Small intestine (tissue), 7 donors: ENCODE data around the gene AKR1E2. TPM values are rescaled to one million over a fixed set of nuclear protein-coding genes. Genes with fewer than 3 reads are reported as not detected.

Experiments used
- DNase-seq, 2 donors: peaks; one replicate each; pipeline versions ENCODE4 v3.0.0 to v3.0.0-alpha.2; 2013
- FAIRE-seq: peaks from 2 replicates; lab custom pipeline; 2012; peaks lifted over from hg19 to GRCh38; lab: Jason Lieb, UNC
- H3K27ac ChIP-seq, 3 donors: one replicate each; pipeline ENCODE4 v1.5.1; 2013; ENCODE audit warnings: low read length in 2 of 3, mild to moderate bottlenecking in 2 of 3, control low read depth in 1 of 3, inconsistent platforms in 1 of 3, low read depth in 1 of 3, moderate library complexity in 1 of 3
- H3K27me3 ChIP-seq, 3 donors: one replicate each; pipeline ENCODE4 v1.6.1; 2013; ENCODE audit warnings: low read length in 3 of 3, inconsistent platforms in 1 of 3; ENCODE audit not compliant: control insufficient read depth in 3 of 3, insufficient read depth in 3 of 3
- H3K36me3 ChIP-seq, 3 donors: one replicate each; pipeline ENCODE4 v1.6.1; 2013; ENCODE audit warnings: low read length in 3 of 3, inconsistent platforms in 1 of 3, low read depth in 1 of 3, mild to moderate bottlenecking in 1 of 3, moderate library complexity in 1 of 3; ENCODE audit not compliant: control insufficient read depth in 3 of 3, insufficient read depth in 2 of 3
- H3K4me1 ChIP-seq, 3 donors: one replicate each; pipeline ENCODE4 v1.6.1; 2013; ENCODE audit warnings: low read length in 2 of 3, inconsistent platforms in 1 of 3, low read depth in 1 of 3, mild to moderate bottlenecking in 1 of 3, moderate library complexity in 1 of 3; ENCODE audit not compliant: control insufficient read depth in 3 of 3, insufficient read depth in 2 of 3
- H3K4me3 ChIP-seq, 3 donors: one replicate each; pipeline ENCODE4 v1.5.1; 2013; ENCODE audit warnings: low read length in 3 of 3, control low read depth in 1 of 3, inconsistent platforms in 1 of 3, low read depth in 1 of 3, mild to moderate bottlenecking in 1 of 3, moderate library complexity in 1 of 3
- H3K9me3 ChIP-seq, 2 donors: one replicate each; pipeline ENCODE4 v1.6.1; 2013; ENCODE audit warnings: low read depth in 1 of 2, low read length in 1 of 2; ENCODE audit not compliant: control insufficient read depth in 2 of 2, insufficient read depth in 1 of 2
- WGBS, 3 donors: extraction: QIAGEN DNeasy Blood & Tissue Kit; methylation state at CpG; one replicate each; pipeline ENCODE4 v1.1.7; 2013; 5-methylcytosine and 5-hydroxymethylcytosine counted together
- polyA plus RNA-seq, 4 donors: library from polyadenylated mRNA; stranded (reverse) in 3 of 4; unstranded in 1 of 4; fragments of 200-250 nt in 3 of 4; fragments of 120-200 nt in 1 of 4; gene quantifications; one replicate each; pipeline versions ENCODE4 v1.2.1 to v1.2.3, GENCODE V29; 2013
- donor health status: healthy with polysubstance abuse.
- donor health status: control.
- donor health status: control.
- donor health status: Bipolar disorder and iron deficiency.
- donor health status: healthy.

The AKR1E2 gene
- polyA plus RNA-seq, 4 donors: 0.89 to 3.2 (median 1.8) TPM; not detected in 1

GRCh38 chr10:4816966-4817365 is 9.0 kb upstream of the AKR1E2 start:
- H3K9me3 ChIP-seq: no peaks in the 10 kb centered on the region
- WGBS, 3 donors: 73 to 85% (median 76%) methylated on average over 4 of the region's 4 CpGs
- no peak for FAIRE-seq

GRCh38 chr10:4819067-4819466 is 6.9 kb upstream of the AKR1E2 start:
- no peaks in the 10 kb centered on the region for H3K9me3 ChIP-seq
- H3K4me3 ChIP-seq: no peak overlapping the region
- H3K36me3 ChIP-seq: no peaks in the 10 kb centered on the region
- no peak overlapping the region for H3K27ac ChIP-seq
- H3K27me3 ChIP-seq: peaks cover 0 to 4% (median 2%) of the 10 kb centered on the region in 3 donors
- DNase-seq (no peak), FAIRE-seq (no peak)
- H3K4me1 ChIP-seq: no peaks in the 10 kb centered on the region
- WGBS, 3 donors: 67 to 77% (median 76%) methylated on average over 2 of the region's 2 CpGs

More at GRCh38 chr10:4816966-4817365, 9.0 kb upstream of the AKR1E2 start:
- Histone ChIP-seq H3K4me3 (no peak overlapping the region), H3K36me3 (no peaks in the 10 kb centered on the region), H3K4me1 (no peaks in the 10 kb centered on the region), H3K27me3 (peaks cover 0 to 4% (median 2%) of the 10 kb centered on the region in 3 donors), H3K27ac (no peak overlapping the region)
- no peak for DNase-seq

GRCh38 chr10:4819707-4820106 is 6.3 kb upstream of the AKR1E2 start:
- Histone ChIP-seq H3K4me1 (no peaks in the 10 kb centered on the region), H3K9me3 (no peaks in the 10 kb centered on the region), H3K4me3 (no peak overlapping the region), H3K36me3 (no peaks in the 10 kb centered on the region), H3K27me3 (peaks cover 0 to 4% (median 2%) of the 10 kb centered on the region in 3 donors), H3K27ac (no peak overlapping the region)
- 52 to 63% (median 53%) methylated on average over 7 of the region's 7 CpGs for WGBS, 3 donors
- no peak for FAIRE-seq
- no peak for DNase-seq

GRCh38 chr10:4820804-4821401 is 5.1 kb upstream of the AKR1E2 start:
- Histone ChIP-seq H3K4me3 (no peak overlapping the region), H3K9me3 (peaks cover 0 to 3% of the 10 kb centered on the region in 2 donors), H3K27ac (peak overlapping the region in 1 of 3 donors; percentile 3), H3K36me3 (no peaks in the 10 kb centered on the region), H3K4me1 (no peaks in the 10 kb centered on the region), H3K27me3 (peaks cover 0 to 13% (median 2%) of the 10 kb centered on the region in 3 donors)
- FAIRE-seq (no peak), DNase-seq (no peak)
- 58 to 78% (median 73%) methylated on average over 8 of the region's 8 CpGs for WGBS, 3 donors

- Histone ChIP-seq H3K36me3 (no peaks in the 10 kb centered on the region), H3K4me3 (no peak overlapping the region), H3K27me3 (peaks cover 0 to 14% (median 2%) of the 10 kb centered on the region in 3 donors), H3K27ac (no peak overlapping the region), H3K9me3 (peaks cover 0 to 4% of the 10 kb centered on the region in 2 donors), H3K4me1 (no peaks in the 10 kb centered on the region)
- WGBS, 3 donors: 35 to 53% (median 46%) methylated on average over 5 of the region's 5 CpGs
- no peak for DNase-seq
- no peak for FAIRE-seq
These were observed 3.8 kb upstream of the AKR1E2 start for GRCh38 chr10:4822208-4822607.

GRCh38 chr10:4824791-4825310 is 1.2 kb upstream of the AKR1E2 start:
- FAIRE-seq: no peak
- no peak for DNase-seq
- WGBS, 3 donors: 88 to 93% (median 91%) methylated on average over 5 of the region's 5 CpGs

GRCh38 chr10:4825456-4825867 is 545 bp upstream of the AKR1E2 start:
- no peaks in the 10 kb centered on the region for H3K36me3 ChIP-seq
- peak overlapping the region in 1 of 3 donors; percentile 31 for H3K4me3 ChIP-seq
- 92 to 97% (median 93%) methylated on average over 15 to 16 of the region's 16 CpGs for WGBS, 3 donors
- no peaks in the 10 kb centered on the region for H3K4me1 ChIP-seq
- DNase-seq (no peak), FAIRE-seq (no peak)
- H3K27me3 ChIP-seq: peaks cover 0 to 10% (median 0%) of the 10 kb centered on the region in 3 donors
- H3K9me3 ChIP-seq: peaks cover 0 to 4% of the 10 kb centered on the region in 2 donors
- peak overlapping the region in 1 of 3 donors; percentile 93 for H3K27ac ChIP-seq

More at GRCh38 chr10:4824791-4825310, 1.2 kb upstream of the AKR1E2 start:
- Histone ChIP-seq H3K4me1 (no peaks in the 10 kb centered on the region), H3K27ac (no peak overlapping the region), H3K27me3 (peaks cover 0 to 10% (median 0%) of the 10 kb centered on the region in 3 donors), H3K36me3 (no peaks in the 10 kb centered on the region), H3K9me3 (peaks cover 0 to 4% of the 10 kb centered on the region in 2 donors), H3K4me3 (no peak overlapping the region)

- WGBS, 3 donors: 30 to 51% (median 44%) methylated on average over 13 of the region's 13 CpGs
- Histone ChIP-seq H3K27me3 (peaks cover 0 to 10% (median 0%) of the 10 kb centered on the region in 3 donors), H3K36me3 (no peaks in the 10 kb centered on the region), H3K4me3 (peak overlapping the region in 2 of 3 donors; percentile 31 to 62), H3K9me3 (peaks cover 0 to 4% of the 10 kb centered on the region in 2 donors), H3K27ac (peak overlapping the region in 2 of 3 donors; percentile 24 to 93), H3K4me1 (no peaks in the 10 kb centered on the region)
- no peak for FAIRE-seq
- peak in 1 of 2 donors; percentile 13 for DNase-seq
These were observed 851 bp downstream of the AKR1E2 start for GRCh38 chr10:4826792-4827324.
